ENCODE results near the gene PSEN2.

- TF ChIP-seq POLR2AphosphoS5 (IDR thresholded peaks at IDR 0.05; ENCODE audit: borderline replicate concordance, low read depth, low read length) (no peak; the same call in 1 of the 2 replicates), EZH2 (IDR thresholded peaks at IDR 0.05) (no peak)
Observed at GRCh38 chr1:226940029-226940805, 69.8 kb downstream of the PSEN2 start, which contains the start of gene COQ8A.
